OCI-LY7 (cell line): Measurements from ENCODE around the gene CCDC148.

ENCODE experiments used
- EZH2phosphoT487 ChIP-seq: fragments of 200-600 bp; sonication (generic); IDR thresholded peaks from 2 replicates; pipeline ENCODE4 v1.6.1; 2018; ENCODE audit warnings: low read depth, borderline replicate concordance, mild to moderate bottlenecking, mixed run types, antibody characterized with exemption, low read length, moderate library complexity, mixed read lengths
- TF ChIP-seq, protein P1 (sequence below): fragments of 200-600 bp; sonication (generic); conservative IDR thresholded peaks from 2 replicates; pipeline ENCODE4 v1.5.1; 2014; ENCODE audit warnings: mild to moderate bottlenecking, antibody characterized with exemption, low read length, moderate library complexity, mixed read lengths

DNA sequence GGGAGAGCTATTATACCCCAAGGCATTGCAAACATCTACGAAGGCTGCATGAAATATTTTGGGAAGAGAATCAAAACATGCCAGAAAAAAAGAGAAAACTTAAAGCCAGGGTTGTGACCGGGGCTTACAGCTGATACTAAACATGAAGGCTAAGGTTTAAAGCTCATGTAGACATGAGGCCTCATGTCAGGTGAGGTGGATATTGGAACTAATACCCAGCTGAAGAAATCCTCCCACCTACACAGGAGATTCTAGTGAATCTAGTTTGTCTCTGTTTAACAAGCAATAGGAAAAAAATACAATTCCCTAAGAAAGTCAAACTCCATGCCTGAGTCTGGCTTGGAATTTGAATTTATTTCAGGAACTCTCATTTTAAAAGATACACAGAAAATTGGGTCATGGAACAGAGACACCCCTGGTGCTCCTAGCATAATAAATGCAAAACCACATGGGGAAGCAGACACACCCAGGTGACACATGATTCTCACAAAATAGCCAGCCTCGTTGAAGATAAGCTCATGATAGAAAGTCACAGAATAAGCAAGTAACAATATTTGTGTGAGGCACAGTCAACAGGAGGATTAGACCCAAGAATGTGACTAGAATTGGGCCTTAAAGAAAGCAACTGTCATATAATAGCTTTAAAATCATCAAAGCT lies 312.7 kb downstream of the CCDC148 start:
- TF ChIP-seq, protein P1, sequence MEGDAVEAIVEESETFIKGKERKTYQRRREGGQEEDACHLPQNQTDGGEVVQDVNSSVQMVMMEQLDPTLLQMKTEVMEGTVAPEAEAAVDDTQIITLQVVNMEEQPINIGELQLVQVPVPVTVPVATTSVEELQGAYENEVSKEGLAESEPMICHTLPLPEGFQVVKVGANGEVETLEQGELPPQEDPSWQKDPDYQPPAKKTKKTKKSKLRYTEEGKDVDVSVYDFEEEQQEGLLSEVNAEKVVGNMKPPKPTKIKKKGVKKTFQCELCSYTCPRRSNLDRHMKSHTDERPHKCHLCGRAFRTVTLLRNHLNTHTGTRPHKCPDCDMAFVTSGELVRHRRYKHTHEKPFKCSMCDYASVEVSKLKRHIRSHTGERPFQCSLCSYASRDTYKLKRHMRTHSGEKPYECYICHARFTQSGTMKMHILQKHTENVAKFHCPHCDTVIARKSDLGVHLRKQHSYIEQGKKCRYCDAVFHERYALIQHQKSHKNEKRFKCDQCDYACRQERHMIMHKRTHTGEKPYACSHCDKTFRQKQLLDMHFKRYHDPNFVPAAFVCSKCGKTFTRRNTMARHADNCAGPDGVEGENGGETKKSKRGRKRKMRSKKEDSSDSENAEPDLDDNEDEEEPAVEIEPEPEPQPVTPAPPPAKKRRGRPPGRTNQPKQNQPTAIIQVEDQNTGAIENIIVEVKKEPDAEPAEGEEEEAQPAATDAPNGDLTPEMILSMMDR, result no peak
- TF ChIP-seq EZH2phosphoT487, result no peak
